NCI-H345 treated with DMSO at 0.1 percent for 48 hours (cell line): Measurements from ENCODE around the gene MEG3.

Experiments used
- DNase-seq: peaks from one replicate; lab custom pipeline; 2025; ENCODE audit not compliant: unreplicated experiment; lab: John Stamatoyannopoulos, UW

The MEG3 gene

DNA sequence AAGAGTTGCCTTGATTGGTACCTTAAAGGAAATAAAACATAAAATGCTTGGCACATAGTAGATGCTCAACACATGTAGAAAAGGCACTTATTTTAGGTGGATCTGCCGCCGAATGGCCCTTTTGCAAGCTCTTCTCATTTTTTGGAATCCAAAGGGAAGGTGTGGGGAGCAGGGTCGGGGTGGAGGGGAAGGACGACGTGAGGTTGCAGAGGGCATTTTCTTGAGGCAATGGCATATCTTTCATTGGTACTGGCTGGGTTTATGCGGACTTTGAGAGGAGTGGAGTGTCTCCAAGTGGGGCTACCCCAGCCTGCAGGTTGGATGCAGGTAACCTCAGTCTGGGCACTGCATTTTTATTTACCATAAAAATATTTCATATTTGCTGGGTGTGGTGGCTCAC, 69.5 kb downstream of the MEG3 start:
- DNase-seq = no peak

DNA sequence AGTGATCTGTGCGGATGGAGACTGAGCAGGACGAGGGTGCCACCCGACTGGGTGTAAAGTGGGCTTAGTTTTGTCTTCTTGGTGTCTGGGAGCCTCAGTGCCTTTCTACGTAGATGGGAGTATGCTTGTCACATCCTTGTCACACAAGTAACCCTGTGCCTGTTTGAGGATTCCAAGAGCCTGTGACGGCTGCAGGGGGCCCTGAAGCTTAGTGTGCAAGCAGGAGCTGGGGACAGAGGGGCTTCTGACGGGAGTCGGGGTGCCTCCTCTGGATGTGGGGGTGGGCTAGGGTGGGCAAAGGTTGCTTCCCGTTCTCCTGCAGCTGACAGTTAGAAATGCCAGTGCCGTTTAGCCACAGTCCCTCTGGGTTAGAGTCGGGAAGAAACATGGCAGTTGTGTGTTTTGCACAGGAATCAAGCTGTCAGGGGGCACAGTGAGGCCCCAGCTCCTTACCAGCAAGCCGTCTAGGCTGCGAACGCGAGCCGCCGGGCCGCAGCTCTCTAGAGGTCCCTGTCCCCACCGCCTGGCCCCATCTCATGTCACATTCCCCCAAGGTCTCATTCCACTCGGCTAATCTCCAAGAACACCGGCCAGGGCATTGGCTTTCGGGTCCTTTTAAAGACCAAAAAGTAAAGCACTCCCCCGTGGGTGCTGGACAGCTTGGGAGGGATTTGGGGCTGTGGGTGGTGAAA, 70.6 kb downstream of the MEG3 start:
- no peak for DNase-seq

DNA sequence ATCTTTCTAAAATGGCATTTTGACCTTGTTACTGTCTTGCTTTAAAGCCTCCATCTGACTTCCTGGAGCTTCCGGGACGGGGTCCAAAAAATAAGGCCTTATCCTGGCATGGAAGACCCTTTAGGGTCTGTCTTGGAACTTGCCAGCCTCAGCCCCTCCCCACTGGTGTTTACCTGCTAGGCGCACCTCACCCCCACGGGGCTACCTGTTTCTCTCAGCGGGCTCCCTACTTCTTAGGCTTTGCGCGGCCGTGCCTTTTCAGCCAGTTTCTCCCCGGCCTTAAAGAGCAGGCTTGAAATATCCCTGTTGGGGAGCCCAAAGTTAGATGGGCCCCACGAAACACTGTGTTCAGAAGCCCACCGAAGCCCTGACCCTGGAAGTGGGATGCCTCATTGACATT, 72.5 kb downstream of the MEG3 start:
- DNase-seq = no peak

DNA sequence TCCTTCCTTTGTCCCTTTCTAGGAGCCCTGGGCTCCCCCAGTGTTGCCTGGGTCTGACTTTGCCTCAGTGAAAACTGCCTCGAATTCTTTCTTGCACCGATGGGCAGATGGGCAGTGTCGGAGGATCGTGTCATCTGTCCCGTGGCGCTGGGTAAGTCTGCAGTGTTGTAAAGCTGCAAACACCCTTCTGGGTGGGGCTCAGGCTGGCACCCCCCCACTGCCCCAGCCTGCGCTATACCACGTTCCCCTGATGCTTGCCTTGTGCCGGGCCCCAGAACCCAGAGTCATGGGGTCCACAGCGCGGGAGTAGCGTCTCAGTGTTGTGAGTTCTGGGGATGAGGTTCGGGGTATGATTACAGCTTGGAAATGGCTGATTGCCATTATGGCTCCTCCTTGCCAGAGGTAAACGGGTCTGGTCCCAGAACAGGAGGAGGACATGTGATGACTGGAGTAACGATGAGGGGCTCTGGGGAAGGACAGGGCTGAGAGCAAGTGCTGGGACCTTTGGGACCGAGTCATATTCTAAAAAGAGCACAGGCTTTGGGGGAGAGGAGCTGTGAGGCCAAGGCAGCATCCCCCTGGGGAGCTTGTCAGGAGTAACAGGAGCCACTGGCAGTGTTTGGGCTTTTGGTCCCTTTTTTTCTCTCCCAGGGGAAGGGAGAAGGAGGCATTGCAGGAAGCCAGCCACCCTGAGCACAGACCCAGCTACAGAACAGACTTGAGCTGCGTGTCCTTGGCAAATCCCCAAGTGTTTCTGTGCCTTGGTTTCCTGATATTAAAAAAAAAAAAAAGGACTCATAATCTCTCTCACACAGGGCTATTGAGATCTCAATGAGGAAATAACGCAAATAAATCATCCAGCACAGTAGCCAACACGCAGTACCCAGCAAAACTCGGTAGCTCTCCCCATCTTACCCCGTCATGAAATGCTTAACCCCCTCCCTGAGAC, 73.3 kb downstream of the MEG3 start:
- DNase-seq = peak; percentile 43

DNA sequence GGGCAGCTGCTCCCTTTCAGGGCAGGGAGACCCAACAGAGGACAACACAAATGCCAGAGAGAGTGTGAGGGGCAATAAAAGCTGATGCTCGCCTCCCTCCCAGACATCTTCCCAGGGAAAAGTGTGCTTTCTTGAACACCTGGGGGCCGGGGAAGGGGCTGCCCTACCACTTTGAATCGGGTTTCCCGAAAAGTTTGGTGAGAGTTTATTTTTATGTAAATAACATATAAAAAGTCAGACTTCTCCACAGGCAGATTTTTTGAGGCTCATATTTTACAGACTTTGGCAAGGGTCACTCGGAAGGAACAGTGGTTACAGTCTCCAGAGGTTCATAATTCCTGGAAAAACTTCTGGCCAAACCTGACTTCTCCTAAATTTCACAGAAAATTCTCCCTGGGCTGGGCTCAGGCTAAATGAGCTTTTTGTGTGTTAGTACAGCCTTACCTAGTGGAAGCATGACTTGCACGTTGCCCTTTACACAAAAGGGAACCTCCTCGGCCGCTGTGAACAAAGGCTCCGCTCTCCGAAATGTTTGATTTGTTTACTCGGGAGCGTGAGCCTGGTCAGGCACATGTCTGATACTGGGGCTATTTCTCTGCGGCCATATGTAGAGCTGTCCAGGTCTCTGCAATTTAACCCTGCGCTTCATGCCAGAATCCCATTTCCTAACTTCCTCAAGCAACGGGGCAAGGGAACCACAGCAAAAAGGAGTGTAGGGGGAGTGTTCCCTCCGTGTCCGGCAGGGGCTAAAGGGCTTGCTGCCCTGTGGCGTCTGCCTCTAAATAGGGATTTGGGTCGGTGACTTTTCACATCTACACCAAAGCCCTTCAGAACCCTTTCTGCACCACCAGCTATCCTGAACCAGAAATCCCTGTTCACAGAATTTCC, 74.2 kb downstream of the MEG3 start:
- peak; percentile 49 for DNase-seq

DNA sequence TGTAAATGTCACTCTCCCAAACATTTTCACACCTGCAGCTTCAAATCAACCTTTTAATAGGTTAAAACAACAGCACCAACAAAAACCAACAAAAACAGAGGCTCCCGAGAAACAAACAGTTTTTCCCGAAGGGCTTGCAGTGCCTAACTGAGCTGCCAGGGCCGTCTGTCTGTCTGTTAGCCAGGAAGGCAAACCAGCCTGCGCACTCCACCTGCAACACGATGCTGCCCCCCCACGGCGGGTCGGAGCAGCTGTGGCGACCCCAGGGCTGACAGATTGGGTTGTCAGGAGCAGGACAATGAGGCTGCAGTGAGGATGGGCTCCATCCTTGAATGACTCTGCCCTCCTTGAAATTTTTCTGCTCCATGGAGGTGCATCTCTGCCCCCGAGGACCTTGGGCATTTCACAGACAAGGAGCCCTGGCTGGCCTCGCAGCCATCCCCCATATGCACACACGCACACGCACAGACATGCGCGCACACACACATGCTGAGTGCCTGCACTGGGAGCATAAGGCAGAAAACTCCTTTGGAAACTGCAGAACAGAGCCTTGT, 75.0 kb downstream of the MEG3 start:
- DNase-seq = peak; percentile 62

DNA sequence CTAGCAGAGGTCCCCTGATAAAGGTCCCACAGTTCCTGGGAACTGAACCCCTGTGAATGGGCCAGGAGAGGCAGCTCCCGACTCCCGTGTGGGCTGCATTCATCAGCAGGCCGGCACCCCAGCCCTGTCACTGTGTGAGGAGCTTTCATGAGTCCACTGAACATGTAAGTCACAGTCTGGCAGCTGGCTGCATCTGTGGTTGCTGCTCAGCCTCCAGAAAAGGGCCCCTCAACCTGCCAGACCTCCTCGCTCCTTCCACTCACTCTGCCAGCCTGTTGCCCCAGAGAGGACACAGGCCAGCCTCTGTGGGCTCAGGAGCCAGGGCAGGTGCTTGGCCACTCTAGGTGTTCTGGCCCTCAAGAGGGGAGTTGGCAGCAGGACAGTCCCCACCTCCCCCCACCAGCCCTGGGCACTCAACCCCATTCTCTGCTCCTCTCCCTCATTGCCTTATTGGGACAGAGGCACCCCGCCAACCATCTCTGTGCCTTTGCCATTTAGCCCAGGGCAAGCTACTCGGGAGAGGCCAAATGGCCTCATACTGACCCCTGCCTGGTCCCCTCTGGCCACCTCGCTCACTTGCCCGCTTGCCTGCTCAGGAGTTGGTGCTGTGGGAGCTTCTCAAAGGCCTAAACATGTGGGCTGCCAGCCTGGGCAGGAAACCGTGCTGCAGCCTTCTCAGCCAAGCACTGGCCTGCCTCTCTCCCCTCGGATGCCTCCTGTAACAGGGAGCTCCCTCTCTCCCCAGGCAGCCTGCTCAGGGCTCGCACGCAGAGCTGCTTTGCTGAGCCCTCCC, 75.7 kb downstream of the MEG3 start:
- DNase-seq = no peak

DNA sequence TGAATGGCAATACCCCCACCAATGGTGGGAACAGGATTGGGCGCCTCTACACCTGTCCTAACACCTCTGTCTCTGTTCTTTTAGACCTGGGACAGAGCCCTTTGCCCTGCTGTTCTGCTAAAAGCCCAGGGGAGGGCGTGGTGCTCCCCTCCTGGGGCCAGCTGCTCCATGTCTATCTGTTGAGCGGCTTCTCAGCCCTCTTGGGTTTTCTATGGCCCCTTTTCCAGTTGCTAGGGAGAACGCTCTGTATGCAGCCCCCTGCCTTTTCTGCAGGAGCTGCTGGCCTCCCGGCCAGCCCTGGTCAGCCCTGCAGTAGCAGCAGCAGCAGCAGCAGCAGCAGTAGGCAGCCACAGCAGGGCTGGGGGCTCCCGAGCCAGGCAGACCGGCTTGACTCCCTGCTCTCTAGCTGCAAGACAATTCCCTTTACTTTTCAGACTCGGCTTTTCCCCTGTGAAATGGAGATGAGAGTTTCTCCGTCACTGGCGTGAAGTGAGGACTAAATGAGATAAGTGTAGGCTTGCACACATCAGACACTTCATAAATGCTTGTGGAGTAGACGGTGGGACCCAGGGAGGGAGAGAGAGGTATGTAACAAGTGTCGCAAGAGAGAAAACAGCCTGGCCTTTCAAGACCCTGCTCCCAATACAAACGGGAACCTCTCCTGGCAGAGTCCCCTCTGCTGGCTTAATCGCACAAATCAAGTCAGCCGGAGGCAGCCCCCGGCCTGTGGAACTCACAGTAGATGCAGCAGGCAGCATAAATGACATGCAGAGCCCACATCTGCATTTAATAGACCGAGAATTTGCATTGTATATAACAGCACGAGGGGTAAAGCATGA, 76.6 kb downstream of the MEG3 start:
- DNase-seq = no peak

DNA sequence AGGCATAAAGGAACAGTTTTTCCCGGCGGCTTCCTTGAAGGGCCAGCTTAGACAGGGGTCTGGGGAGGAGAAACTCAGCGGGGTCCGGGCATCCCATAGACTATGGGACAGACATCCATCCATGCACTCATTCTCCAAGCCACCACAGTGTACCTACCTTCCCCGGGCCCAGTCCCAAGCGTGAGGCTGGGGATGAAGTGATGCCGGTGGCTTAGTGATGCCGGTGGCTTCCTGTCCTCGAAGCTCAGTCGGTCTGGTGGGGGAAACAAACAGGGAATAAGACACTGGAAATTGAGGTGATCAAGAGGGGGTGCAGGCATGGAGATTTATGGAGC, 77.2 kb downstream of the MEG3 start:
- no peak for DNase-seq

DNA sequence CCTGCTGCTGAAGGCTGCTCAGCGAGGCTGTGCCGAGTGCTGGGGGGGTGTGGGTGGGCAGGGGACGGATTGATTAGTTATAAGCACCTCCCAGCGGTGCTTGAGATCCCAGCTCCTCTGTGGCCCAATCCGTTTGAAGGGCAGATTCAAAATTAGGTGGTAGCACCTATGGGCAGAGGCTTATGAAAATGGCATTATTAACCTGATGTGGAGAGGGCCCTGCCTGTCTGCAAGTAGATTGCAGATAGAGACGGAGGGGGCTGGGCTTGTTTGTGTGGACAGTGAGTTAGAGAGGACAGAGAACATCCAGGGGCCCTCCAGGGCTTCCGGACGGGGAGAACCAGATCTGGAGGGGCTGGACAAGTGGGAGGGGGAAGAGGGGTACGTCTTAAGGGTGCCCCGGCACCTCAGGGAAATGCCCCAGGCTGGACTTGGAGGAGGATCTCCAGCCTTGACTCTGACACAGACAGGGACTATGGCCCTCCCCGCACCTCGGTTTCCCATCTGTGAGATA, 77.8 kb downstream of the MEG3 start, which contains the start of gene RTL1:
TSS of gene RTL1 (minus strand) at position 51 of the 514 bp plus-strand sequence. CDS start 18,934 bp downstream, outside the sequence.
- no peak for DNase-seq

DNA sequence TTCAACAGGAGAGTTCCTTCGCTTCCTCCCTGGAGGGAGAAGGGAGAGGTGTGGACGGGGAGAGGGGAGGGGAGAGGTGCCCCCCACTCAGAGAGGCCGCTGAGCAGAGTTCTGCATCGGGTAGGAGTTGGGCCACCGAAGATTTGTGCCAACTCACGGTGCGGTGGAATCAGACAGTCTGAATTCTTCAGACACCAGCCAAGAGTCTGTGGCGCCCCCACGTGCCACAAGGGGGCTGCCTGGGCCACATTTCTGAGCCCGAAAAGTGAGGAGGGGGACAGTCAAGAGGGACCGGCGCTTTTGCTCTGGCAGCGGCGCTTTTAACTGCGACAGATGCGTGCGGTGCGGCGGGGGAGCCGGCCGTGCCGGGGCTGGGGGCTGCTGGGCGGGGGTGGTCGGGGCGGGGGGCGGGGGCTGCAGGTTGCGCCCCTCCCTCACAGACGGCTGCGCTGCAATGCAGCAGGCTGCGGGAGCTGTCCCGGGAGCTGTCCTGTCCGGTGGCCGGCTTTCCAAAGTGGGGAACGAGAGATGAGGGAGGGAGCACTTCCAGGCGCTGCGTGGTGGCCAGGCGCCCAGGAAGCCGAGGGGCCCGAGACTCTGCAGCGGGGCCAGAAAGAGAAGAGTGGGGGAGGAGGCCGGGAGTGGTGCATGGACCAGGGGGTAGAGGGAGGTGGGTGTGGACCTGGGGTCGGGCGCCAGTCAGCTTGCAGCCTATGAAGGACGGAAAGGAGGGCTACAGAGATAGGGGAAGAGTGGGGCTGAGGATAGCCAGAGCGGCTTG, 78.6 kb downstream of the MEG3 start:
- no peak for DNase-seq

DNA sequence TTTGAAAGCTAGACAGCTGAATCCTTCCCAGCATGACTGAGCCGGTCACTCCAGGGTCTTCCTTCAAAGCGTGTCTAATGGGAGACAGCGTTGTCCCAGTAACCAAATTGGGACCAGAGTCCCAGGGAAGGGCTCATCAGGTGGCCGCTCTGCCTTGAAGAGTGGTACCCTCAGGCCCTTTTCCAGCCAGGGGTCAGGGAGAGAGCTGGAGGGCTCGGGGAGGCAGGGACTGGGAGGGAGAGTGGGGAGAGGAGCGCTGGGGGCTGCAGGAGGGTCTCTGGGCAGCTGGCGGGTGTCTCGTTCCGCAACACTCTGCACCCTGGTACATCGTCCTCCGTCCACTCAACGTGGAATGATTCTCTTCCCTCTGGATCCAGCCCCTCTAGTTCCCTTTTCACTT, 79.2 kb downstream of the MEG3 start:
- DNase-seq = no peak

DNA sequence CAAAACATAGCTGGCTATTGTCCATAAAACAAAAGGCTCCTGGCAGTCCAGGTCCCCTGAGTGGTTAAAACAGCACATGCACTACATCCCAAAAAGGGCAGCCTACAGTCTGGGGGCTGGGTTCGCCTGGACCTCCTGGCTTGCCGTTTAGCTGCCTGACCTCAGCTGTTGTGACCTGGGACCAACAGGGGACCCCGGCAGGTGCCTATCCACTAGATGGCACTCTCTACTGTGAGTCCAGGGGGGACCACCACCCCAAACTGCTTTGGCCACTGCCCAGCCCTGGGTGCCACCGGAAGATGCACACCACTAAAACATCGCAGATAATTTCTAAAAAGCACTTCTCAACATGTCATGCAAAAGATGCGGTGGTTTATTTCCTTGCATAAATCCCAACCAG, 80.5 kb downstream of the MEG3 start:
- no peak for DNase-seq

DNA sequence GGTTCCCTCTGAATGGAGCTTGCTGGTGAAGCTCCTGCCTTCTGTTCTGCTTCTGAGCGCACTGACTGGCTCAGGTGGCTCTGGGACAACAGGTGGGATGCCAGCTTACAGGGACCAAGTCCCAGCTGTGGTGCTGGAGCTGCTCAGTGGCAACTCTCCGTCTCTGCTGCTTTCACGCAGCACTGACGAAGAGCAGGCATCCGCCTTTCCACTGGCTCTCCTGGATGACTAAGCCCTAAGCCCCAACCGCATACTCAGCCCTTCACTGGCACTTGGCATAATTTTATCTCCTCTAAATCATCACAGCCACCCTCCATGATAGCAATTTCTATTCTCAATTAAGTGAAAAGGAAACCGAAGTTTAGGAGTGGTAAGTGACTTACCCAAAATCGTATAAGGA, 81.3 kb downstream of the MEG3 start:
- no peak for DNase-seq

DNA sequence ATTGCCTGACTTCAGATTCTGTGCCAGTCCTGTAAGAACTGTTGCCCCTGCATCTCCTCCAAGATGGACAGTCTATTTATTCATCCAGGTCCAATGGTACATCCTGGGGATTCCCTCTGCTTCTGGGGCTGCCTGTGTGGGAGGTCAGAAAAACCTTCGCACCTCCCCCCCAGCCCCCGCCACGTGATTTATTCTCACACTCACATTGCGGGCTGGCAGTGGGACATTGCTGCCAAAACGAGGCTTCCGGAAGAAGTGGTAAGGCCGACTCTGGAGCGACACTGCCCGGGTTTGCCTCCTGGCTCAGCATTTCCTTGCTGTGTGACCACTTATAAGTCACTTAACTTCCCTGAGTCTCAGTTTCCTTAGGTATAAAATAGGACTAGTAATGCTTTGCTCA, 83.5 kb downstream of the MEG3 start:
- no peak for DNase-seq
